ENCODE data around the gene MKI67. TPM values are rescaled to one million over a fixed set of nuclear protein-coding genes. Genes with fewer than 3 reads are reported as not detected.

MKI67 gene, protein sequence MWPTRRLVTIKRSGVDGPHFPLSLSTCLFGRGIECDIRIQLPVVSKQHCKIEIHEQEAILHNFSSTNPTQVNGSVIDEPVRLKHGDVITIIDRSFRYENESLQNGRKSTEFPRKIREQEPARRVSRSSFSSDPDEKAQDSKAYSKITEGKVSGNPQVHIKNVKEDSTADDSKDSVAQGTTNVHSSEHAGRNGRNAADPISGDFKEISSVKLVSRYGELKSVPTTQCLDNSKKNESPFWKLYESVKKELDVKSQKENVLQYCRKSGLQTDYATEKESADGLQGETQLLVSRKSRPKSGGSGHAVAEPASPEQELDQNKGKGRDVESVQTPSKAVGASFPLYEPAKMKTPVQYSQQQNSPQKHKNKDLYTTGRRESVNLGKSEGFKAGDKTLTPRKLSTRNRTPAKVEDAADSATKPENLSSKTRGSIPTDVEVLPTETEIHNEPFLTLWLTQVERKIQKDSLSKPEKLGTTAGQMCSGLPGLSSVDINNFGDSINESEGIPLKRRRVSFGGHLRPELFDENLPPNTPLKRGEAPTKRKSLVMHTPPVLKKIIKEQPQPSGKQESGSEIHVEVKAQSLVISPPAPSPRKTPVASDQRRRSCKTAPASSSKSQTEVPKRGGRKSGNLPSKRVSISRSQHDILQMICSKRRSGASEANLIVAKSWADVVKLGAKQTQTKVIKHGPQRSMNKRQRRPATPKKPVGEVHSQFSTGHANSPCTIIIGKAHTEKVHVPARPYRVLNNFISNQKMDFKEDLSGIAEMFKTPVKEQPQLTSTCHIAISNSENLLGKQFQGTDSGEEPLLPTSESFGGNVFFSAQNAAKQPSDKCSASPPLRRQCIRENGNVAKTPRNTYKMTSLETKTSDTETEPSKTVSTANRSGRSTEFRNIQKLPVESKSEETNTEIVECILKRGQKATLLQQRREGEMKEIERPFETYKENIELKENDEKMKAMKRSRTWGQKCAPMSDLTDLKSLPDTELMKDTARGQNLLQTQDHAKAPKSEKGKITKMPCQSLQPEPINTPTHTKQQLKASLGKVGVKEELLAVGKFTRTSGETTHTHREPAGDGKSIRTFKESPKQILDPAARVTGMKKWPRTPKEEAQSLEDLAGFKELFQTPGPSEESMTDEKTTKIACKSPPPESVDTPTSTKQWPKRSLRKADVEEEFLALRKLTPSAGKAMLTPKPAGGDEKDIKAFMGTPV (N-terminal part only)
- 151 TPM for total RNA-seq (2021; ENCODE audit: unreplicated experiment)
- polyA plus RNA-seq (2012; ENCODE audit: insufficient read length): 33.8 TPM
- Bru-seq, nascent RNA: percentile 98 among the genes with signal in this experiment
- BruChase-seq, experiment 1, labeled RNA remaining after a 2-hour chase: percentile 99 among the genes with signal in this experiment
- BruChase-seq, experiment 2, labeled RNA remaining after a 6-hour chase: percentile 99 among the genes with signal in this experiment
- long read RNA-seq, partial matches to known transcripts: 273 of 317 reads
- long read RNA-seq, other reads (novel, unspliced or antisense): 44 of 317 reads

DNA sequence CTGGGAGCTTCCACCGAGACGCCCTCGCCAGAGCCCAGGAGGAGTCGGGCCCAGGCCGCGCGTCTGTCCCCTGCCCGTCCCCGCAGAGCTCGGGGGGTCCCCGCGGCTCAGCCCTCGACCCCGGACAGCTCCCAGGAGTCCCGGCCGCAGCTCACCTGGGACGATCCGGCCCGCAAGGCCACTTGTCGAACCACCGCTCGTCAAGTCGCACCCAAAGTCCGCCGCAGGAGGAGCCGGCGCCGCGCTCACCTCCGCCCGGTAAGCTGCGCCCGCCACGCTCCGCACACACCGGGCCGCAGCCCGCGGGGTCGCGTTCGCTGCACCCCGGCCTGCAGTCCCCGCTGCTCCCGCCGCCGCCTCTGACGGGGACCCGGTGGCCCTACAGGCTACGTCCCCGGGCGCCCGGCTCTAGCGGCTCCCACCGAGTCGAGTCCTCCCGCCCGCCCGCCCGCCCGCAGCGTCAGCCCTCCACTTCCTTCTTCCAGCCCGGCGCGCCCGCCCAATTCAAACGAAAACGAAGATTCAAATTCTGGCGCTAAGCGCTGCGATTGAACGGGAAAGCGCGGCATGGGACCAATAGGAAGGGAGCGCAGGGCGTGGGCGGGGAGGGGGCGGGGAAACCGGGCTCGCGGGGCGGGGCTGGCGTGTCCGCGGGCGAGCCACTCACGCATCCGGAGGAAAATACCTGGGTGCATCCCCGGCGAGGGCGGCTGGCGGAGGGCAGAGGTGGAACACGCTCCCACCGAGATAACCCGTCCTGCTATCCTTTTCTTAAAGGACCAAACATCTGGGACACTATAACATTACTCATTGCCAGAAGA, at the start of gene MKI67:
Gene MKI67, minus strand, starts transcription at position 480 of the 821 bp plus-strand sequence. CDS start 756 bp downstream, outside the sequence.
- intact Hi-C loops (cut with micrococcal nuclease; ENCODE audit: unreplicated experiment) (no loop called here), in situ Hi-C loops (cut with HindIII; ENCODE audit: low pct_unique_long_range_greater_than_20kb, low sequenced_read_pairs) (no loop called here)
- H3K27me3 ChIP-seq (ENCODE audit: control insufficient read depth, insufficient read depth, low read length): no peaks in the 10 kb centered on the region
- TF ChIP-seq, protein P1, sequence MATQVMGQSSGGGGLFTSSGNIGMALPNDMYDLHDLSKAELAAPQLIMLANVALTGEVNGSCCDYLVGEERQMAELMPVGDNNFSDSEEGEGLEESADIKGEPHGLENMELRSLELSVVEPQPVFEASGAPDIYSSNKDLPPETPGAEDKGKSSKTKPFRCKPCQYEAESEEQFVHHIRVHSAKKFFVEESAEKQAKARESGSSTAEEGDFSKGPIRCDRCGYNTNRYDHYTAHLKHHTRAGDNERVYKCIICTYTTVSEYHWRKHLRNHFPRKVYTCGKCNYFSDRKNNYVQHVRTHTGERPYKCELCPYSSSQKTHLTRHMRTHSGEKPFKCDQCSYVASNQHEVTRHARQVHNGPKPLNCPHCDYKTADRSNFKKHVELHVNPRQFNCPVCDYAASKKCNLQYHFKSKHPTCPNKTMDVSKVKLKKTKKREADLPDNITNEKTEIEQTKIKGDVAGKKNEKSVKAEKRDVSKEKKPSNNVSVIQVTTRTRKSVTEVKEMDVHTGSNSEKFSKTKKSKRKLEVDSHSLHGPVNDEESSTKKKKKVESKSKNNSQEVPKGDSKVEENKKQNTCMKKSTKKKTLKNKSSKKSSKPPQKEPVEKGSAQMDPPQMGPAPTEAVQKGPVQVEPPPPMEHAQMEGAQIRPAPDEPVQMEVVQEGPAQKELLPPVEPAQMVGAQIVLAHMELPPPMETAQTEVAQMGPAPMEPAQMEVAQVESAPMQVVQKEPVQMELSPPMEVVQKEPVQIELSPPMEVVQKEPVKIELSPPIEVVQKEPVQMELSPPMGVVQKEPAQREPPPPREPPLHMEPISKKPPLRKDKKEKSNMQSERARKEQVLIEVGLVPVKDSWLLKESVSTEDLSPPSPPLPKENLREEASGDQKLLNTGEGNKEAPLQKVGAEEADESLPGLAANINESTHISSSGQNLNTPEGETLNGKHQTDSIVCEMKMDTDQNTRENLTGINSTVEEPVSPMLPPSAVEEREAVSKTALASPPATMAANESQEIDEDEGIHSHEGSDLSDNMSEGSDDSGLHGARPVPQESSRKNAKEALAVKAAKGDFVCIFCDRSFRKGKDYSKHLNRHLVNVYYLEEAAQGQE (IDR thresholded peaks at IDR 0.05; ENCODE audit: insufficient read depth in 1 of 2, low read depth in 2 of 2, low read length in 1 of 2): 0 out of 4 replicates have a peak, but pooled peaks of 1 of the 2 experiments have one; percentile 17
- TF ChIP-seq POLR2AphosphoS5 (IDR thresholded peaks at IDR 0.05; ENCODE audit: low read depth, low read length): peak; percentile 60
- no peak for TF ChIP-seq TCF7L2 (IDR thresholded peaks at IDR 0.05; ENCODE audit: low read depth, low read length)
- TF ChIP-seq SIN3A (IDR thresholded peaks at IDR 0.05; ENCODE audit: borderline replicate concordance, insufficient read depth, low read depth, low read length): peak; percentile 97
- TF ChIP-seq, protein P2, sequence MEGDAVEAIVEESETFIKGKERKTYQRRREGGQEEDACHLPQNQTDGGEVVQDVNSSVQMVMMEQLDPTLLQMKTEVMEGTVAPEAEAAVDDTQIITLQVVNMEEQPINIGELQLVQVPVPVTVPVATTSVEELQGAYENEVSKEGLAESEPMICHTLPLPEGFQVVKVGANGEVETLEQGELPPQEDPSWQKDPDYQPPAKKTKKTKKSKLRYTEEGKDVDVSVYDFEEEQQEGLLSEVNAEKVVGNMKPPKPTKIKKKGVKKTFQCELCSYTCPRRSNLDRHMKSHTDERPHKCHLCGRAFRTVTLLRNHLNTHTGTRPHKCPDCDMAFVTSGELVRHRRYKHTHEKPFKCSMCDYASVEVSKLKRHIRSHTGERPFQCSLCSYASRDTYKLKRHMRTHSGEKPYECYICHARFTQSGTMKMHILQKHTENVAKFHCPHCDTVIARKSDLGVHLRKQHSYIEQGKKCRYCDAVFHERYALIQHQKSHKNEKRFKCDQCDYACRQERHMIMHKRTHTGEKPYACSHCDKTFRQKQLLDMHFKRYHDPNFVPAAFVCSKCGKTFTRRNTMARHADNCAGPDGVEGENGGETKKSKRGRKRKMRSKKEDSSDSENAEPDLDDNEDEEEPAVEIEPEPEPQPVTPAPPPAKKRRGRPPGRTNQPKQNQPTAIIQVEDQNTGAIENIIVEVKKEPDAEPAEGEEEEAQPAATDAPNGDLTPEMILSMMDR (IDR thresholded peaks at IDR 0.05): no peak
- peak; percentile 43 for DNase-seq (ENCODE audit: low read depth, low spot score)
- peaks cover 30% of the 10 kb centered on the region for H3K36me3 ChIP-seq (ENCODE audit: control insufficient read depth, insufficient read depth, low read length)
- ChIA-PET CTCF (no interaction called here), POLR2A (interaction anchor here (0.6 kb wide), 1 partner anchor 101 kb away, joined by 10 read pairs; no protein-coding TSS in a partner anchor)
- H3K4me1 ChIP-seq (ENCODE audit: control insufficient read depth, insufficient read depth, low read length): peaks cover 28% of the 10 kb centered on the region
- peak; percentile 94 for ATAC-seq
- BruUV-seq (replicated peaks): no TSS peak
- peak within 1 kb of the TSS; percentile 89 to 90 for H3K4me3 ChIP-seq (ENCODE audit: low read depth in 2 of 2, low read length in 2 of 2)
- no peaks in the 10 kb centered on the region for H3K9me3 ChIP-seq (ENCODE audit: control insufficient read depth, insufficient read depth, low read depth, low read length)
- H3K27ac ChIP-seq (ENCODE audit: low read length): peak within 1 kb of the TSS; percentile 97

Measured in Panc1 (cell line).